Brain microvascular endothelial cell (primary cell): ENCODE results near the gene UACA.

ENCODE experiments used
- DNase-seq: peaks from one replicate; pipeline ENCODE4 v3.0.0-alpha.2; 2020
- H3K27ac ChIP-seq: fragments of 250-450 bp; sonication (Bioruptor Pico); 2 replicates; pipeline ENCODE4 v1.5.1; 2020; ENCODE audit warnings: mild to moderate bottlenecking, moderate library complexity
- H3K27me3 ChIP-seq: fragments of 250-450 bp; sonication (Bioruptor Pico); replicated peaks from 2 replicates; pipeline ENCODE4 v1.5.1; 2020; ENCODE audit warnings: mild to moderate bottlenecking
- H3K36me3 ChIP-seq: fragments of 250-450 bp; sonication (Bioruptor Pico); replicated peaks from 2 replicates; pipeline ENCODE4 v1.5.1; 2020; ENCODE audit warnings: mild to moderate bottlenecking
- H3K4me3 ChIP-seq: 2 replicates; pipeline ENCODE4 v1.5.1; 2011; ENCODE audit warnings: low read depth, mild to moderate bottlenecking, control low read depth, low read length, moderate library complexity
- in situ Hi-C: cut with HindIII; loops from 2 replicates; pipeline ENCODE4 v1.10.0; 2017; ENCODE audit warnings: low sequenced_read_pairs, low pct_ligation_motif_present
- TF ChIP-seq, protein P1 (sequence below): IDR thresholded peaks from 2 replicates; pipeline ENCODE4 v1.5.1; 2011; ENCODE audit warnings: low read depth, mild to moderate bottlenecking, moderate library complexity, low read length, control low read depth, inconsistent platforms; ENCODE audit errors: missing control alignments

Gene UACA

GRCh38 chr15:70704731-70705130 lies 58.6 kb downstream of the UACA start:
- Histone ChIP-seq H3K27me3 (no peaks in the 10 kb centered on the region), H3K27ac (no peak overlapping the region), H3K36me3 (peaks cover 2% of the 10 kb centered on the region), H3K4me3 (no peak overlapping the region)
- in situ Hi-C loops, result no loop called here
- TF ChIP-seq, protein P1, sequence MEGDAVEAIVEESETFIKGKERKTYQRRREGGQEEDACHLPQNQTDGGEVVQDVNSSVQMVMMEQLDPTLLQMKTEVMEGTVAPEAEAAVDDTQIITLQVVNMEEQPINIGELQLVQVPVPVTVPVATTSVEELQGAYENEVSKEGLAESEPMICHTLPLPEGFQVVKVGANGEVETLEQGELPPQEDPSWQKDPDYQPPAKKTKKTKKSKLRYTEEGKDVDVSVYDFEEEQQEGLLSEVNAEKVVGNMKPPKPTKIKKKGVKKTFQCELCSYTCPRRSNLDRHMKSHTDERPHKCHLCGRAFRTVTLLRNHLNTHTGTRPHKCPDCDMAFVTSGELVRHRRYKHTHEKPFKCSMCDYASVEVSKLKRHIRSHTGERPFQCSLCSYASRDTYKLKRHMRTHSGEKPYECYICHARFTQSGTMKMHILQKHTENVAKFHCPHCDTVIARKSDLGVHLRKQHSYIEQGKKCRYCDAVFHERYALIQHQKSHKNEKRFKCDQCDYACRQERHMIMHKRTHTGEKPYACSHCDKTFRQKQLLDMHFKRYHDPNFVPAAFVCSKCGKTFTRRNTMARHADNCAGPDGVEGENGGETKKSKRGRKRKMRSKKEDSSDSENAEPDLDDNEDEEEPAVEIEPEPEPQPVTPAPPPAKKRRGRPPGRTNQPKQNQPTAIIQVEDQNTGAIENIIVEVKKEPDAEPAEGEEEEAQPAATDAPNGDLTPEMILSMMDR, result no peak
- no peak for DNase-seq

DNA sequence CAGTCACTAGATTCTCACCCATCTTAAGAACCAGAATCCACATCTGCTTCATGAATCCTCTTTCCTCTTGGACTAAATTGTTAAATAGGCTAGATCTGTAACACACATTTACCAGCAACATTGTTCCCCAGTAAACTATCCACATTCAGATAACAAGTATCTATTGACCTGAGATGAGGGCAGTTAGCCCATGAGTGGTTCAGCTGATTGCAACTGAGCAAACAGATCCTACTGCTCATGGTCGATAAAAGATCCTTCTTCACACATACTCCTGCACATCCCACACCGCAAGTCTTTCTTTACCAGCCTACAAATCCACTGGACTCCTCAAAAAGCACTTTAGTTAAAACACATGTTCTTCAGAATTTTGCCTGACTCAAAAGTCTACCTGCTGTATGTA lies 59.2 kb downstream of the UACA start:
- in situ Hi-C loops, result no loop called here
- Histone ChIP-seq H3K27me3 (no peaks in the 10 kb centered on the region), H3K27ac (peak overlapping the region; percentile 82), H3K4me3 (no peak overlapping the region), H3K36me3 (peaks cover 2% of the 10 kb centered on the region)
- DNase-seq, result no peak
- TF ChIP-seq, protein P1, result no peak

DNA sequence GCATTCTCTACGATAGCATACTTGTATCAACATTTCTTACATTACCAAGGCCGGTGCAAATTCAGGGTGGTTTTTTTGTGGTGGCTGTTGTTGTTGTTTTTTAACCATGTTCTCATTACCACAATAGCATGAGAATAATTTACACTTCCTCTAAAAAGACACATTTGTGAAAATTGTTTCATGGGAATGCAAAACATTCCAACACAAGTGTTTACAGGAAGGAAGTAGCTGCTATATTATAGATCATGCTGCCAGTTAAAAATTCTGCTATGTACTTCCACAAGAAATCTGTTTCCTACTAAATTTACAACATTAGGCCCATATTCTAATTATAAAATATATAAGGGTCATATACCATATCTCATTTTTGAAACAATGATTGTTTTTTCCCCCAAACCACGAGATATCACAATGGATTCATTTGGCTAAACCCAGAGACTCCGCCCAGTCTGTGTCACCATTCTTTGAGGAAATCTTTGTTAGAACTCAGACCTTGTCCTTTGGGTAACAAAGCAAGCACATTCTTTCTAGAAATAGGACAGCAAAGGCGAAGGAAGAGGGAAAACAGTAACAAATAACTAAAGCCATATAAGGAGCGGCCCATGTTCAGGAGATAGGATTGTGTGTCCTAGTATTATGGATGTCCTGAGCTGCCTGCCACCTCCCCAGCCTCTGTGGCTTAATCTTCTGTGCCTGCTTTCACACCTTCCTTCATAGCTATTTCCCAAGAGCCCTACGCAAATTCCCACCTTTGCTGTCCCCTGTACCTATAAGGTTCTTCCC lies 60.1 kb downstream of the UACA start:
- H3K27ac ChIP-seq, result peak overlapping the region; percentile 82
- in situ Hi-C loops, result no loop called here
- peak; percentile 48 for DNase-seq
- TF ChIP-seq, protein P1, result no peak
- no peaks in the 10 kb centered on the region for H3K27me3 ChIP-seq
- H3K36me3 ChIP-seq, result peaks cover 2% of the 10 kb centered on the region
- H3K4me3 ChIP-seq, result no peak overlapping the region

DNA sequence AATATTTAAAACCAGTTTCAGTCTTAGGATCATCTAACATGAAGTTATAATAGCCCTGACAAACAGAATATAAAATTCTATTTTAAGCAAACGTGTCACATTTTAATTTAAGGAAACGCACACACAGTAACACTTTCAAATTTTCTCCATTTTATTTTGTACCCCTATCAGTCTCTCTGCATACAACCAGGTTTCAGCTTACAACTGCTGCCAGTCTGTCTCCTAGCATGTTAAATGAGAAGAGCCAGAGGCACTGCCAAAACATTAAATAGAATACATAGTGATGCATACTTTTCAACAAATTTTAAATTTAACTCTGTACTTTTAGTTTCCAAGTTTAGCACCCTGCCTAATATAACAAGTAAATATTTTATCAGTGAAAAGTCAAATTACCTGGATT lies 60.8 kb downstream of the UACA start:
- in situ Hi-C loops, result no loop called here
- no peaks in the 10 kb centered on the region for H3K27me3 ChIP-seq
- peaks cover 2% of the 10 kb centered on the region for H3K36me3 ChIP-seq
- peak overlapping the region; percentile 82 for H3K27ac ChIP-seq
- H3K4me3 ChIP-seq, result peak overlapping the region; percentile 6
- no peak for DNase-seq
- TF ChIP-seq, protein P1, result no peak

DNA sequence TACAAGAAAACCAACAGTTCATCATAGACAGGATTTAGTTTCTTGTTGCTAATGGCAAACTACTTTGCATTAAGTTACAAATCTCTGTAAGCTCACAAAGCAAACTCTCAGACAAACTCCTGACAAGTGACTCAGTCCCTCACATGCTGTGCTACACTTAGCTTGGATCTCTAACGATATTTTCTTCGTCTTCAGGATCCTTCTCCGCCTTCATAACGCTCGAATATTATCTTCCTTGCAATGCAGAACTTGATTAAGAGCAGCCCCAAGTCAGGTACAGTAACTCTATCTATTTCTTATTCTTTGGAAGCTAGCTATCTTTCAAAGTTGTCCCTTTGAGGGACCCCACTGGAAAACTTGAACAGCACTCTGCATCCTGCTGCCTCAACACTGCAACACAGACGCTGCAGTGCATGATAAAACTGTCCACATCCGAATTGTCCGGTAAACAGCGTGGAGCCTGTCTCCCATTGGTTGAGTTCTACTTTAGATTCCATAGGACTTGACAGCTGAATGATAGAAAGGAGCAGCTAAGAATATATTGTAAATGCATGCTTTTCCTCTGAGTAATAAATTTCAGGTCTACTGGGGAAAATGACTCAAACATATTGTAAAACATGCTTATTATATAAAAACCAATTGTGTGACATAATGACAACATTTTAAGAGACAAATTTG lies 61.3 kb downstream of the UACA start:
- peak; percentile 52 for DNase-seq
- TF ChIP-seq, protein P1, result no peak
- Histone ChIP-seq H3K27me3 (no peaks in the 10 kb centered on the region), H3K36me3 (peaks cover 6% of the 10 kb centered on the region), H3K4me3 (peak overlapping the region; percentile 44), H3K27ac (peak overlapping the region; percentile 82)
- in situ Hi-C loops, result no loop called here
